Subcutaneous adipose tissue (tissue), 4 donors: ENCODE results near the gene TXNL4A. TPM values are rescaled to one million over a fixed set of nuclear protein-coding genes. Genes with fewer than 3 reads are reported as not detected.

ENCODE experiments used
- CTCF ChIP-seq: fragments of 450-650 bp; IDR thresholded peaks from one replicate; pipeline ENCODE4 v1.5.1; 2016; ENCODE audit warnings: low read depth, mild to moderate bottlenecking, control low read depth, antibody characterized with exemption, moderate library complexity
- total RNA-seq, 4 donors: library from RNA; depleted of rRNA; stranded (reverse); fragments of >200 nt; gene quantifications; one replicate each; pipeline ENCODE4 v1.1.0, GENCODE V29; 2016

TXNL4A gene
- total RNA-seq, 4 donors from 2014 or later = 22.9 to 53.3 (median 28.1) TPM

DNA sequence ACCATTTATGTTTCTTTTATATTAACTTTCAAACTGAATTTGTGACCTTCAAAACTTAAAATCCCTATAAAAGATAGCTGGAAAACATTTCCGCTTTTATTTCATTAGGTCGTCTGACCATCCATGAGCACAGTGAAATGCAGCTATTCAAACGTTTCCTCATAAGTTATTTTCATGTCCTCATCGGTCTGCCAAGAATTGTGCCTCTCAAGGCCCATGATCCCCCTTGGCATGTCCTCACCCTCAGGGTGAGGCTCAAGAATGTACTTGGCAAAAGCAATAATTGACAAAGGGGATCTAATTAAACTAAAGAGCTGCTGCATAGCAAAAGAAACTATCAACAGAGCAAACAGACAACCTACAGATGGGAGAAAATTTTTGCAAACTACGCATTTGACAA, 49.3 kb downstream of the TXNL4A start:
- no peak for TF ChIP-seq CTCF

- no peak for TF ChIP-seq CTCF
These were observed 50.2 kb downstream of the TXNL4A start for GRCh38 chr18:79938196-79938595.

DNA sequence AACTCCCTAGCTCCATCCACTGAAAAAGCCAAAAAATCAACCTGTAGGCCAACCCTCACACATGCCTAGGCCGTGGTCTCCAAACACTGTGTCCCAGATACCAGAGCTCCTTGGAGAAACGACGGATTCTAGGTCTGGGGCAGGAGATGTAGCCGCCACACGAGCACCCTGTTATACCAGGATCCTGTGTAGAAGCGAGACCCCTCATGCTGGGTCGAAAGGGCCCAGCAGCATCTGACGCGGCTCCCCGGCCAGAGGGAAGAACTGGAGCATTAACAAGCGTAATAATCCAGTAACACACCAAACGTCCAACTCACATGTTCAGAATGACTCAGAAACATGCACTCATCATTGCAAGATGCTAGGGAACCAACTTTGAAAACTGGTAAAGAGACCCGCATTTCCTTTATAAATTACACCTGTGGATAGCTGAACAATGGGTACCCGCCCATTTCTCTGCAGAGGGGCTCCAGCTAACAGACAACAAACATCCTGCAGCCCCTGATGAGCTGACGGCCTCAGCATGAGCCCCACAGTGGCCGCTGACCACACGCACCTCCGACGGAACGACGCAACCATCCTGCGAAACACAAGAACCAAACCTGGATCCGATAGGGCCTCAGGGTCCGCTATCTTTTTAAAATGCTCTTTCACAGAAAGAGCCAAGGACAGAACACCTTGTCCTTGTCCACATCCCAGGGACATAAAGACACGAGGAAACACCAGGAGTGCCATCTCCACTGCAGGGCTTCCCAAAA, 51.1 kb downstream of the TXNL4A start:
- TF ChIP-seq CTCF = no peak

- TF ChIP-seq CTCF = no peak
These were observed 51.7 kb downstream of the TXNL4A start for GRCh38 chr18:79936641-79937040.

DNA sequence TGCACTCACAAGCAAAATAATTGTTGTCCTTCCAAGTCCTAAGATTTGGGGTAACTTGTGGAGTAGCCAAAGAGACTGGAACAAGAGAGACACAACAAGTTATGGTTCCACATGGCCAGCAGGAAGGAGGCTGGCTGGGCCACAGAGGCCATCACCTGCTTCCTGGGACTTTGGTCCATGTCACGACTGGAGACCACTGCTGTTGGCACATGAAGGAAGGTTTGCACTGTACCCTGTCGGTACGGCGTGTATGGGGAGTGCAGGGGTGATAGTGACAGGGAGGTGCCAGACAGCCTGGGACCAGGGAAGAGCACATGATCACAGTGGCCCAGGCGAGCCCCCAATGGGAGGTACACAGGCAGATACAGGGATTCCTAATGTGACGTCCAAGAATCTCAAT, 52.4 kb downstream of the TXNL4A start:
- TF ChIP-seq CTCF = no peak

- TF ChIP-seq CTCF = no peak
These were observed 52.9 kb downstream of the TXNL4A start for GRCh38 chr18:79935499-79935898.

DNA sequence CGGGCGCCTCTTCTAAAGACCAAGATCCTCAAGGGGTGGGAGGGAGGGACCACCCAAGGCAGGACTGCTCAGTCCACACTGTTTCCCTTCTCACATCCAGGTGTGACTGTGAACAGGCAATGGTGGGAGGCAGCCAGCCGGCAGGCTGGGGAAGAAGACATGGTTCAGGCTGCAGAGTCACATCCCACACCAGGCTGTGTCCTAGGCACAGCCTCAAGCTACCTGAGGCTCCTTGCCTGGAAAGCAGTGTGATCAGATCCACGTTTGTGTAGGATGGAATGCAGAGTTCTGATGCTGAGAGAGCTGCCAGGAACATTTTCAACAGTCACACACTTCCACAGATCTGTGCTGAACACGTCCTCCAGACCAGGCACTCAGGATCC, 53.3 kb downstream of the TXNL4A start:
- TF ChIP-seq CTCF = no peak
